DND-41 (cell line): ENCODE data around the gene USP24.

Experiments
- ATAC-seq: fragments of 200-7000 bp; cut with Tn5 transposase; 3 replicates; pipeline ENCODE4 v1.9.1; 2021; ENCODE audit warnings: low read depth; ENCODE audit not compliant: insufficient read depth
- DNase-seq: peaks from one replicate; pipeline ENCODE4 v3.0.0-alpha.2; 2020
- H2AFZ ChIP-seq: 2 replicates; pipeline ENCODE4 v1.6.0; 2012; ENCODE audit warnings: low read depth, low read length
- H3K27ac ChIP-seq: 2 replicates; pipeline ENCODE4 v1.5.1; 2012; ENCODE audit warnings: low read length, inconsistent platforms
- H3K27me3 ChIP-seq: fragments of 200-600 bp; sonication (generic); 2 replicates; pipeline ENCODE4 v1.6.0; 2012; ENCODE audit warnings: low read length, mild to moderate bottlenecking, inconsistent platforms; ENCODE audit not compliant: insufficient read depth, poor library complexity
- H3K36me3 ChIP-seq: 2 replicates; pipeline ENCODE4 v1.5.1; 2012; ENCODE audit warnings: low read length, inconsistent platforms; ENCODE audit not compliant: insufficient read depth
- H3K4me1 ChIP-seq: 2 replicates; pipeline ENCODE4 v1.5.1; 2012; ENCODE audit warnings: mild to moderate bottlenecking, low read length; ENCODE audit not compliant: insufficient read depth
- H3K4me2 ChIP-seq: 2 replicates; pipeline ENCODE4 v1.6.0; 2012; ENCODE audit warnings: mild to moderate bottlenecking, moderate library complexity, low read length, inconsistent platforms; ENCODE audit not compliant: insufficient read depth
- H3K4me3 ChIP-seq, 2 experiments: fragments of 200-600 bp in 1 of 2; shearing (Covaris generic) in 1 of 2; 2 replicates each; pipeline ENCODE4 v1.5.1; 2012 to 2016; ENCODE audit warnings: inconsistent platforms in 2 of 2, low read length in 2 of 2, mild to moderate bottlenecking in 2 of 2, low read depth in 1 of 2, moderate library complexity in 1 of 2
- H3K79me2 ChIP-seq: 2 replicates; pipeline ENCODE4 v1.6.0; 2012; ENCODE audit warnings: low read length, inconsistent platforms; ENCODE audit not compliant: insufficient read depth
- H3K9ac ChIP-seq: 2 replicates; pipeline ENCODE4 v1.6.0; 2012; ENCODE audit warnings: low read depth, mild to moderate bottlenecking, inconsistent platforms, low read length, moderate library complexity
- H3K9me3 ChIP-seq: 2 replicates; pipeline ENCODE4 v1.5.1; 2012; ENCODE audit warnings: low read length, moderate library complexity, mild to moderate bottlenecking, inconsistent platforms; ENCODE audit not compliant: insufficient read depth, severe bottlenecking
- H4K20me1 ChIP-seq: 2 replicates; pipeline ENCODE4 v1.6.0; 2012; ENCODE audit warnings: low read length; ENCODE audit not compliant: insufficient read depth
- CTCF ChIP-seq: IDR thresholded peaks from 2 replicates; pipeline ENCODE4 v1.5.1; 2012; ENCODE audit warnings: borderline replicate concordance, low read length, moderate library complexity, mild to moderate bottlenecking; ENCODE audit not compliant: poor library complexity, severe bottlenecking; ENCODE audit errors: extremely low read depth
- EZH2 ChIP-seq: IDR thresholded peaks from 3 replicates; pipeline ENCODE4 v1.6.1; 2012; ENCODE audit warnings: borderline replicate concordance, low read depth, mild to moderate bottlenecking, moderate library complexity, low read length, inconsistent platforms; ENCODE audit not compliant: severe bottlenecking

USP24 gene

GRCh38 chr1:55140137-55140536, 75.0 kb downstream of the USP24 start:
- no peak for TF ChIP-seq CTCF
- TF ChIP-seq EZH2: no peak
- DNase-seq (no peak), ATAC-seq (no peak)
- H3K4me1 ChIP-seq: peaks cover 11% of the 10 kb centered on the region
- H3K36me3 ChIP-seq: peaks cover 92% of the 10 kb centered on the region
- no peaks in the 10 kb centered on the region for H3K27me3 ChIP-seq
- no peaks in the 10 kb centered on the region for H4K20me1 ChIP-seq
- H3K4me3 ChIP-seq: no peak overlapping the region
- no peak overlapping the region for H3K27ac ChIP-seq
- H3K9ac ChIP-seq: no peak overlapping the region
- no peaks in the 10 kb centered on the region for H3K9me3 ChIP-seq
- no peak overlapping the region for H3K4me2 ChIP-seq
- H2AFZ ChIP-seq: no peak overlapping the region
- no peaks in the 10 kb centered on the region for H3K79me2 ChIP-seq

GRCh38 chr1:55138823-55139222, 76.3 kb downstream of the USP24 start:
- H2AFZ ChIP-seq: no peak overlapping the region
- H3K4me2 ChIP-seq: no peak overlapping the region
- no peaks in the 10 kb centered on the region for H3K9me3 ChIP-seq
- no peak overlapping the region for H3K27ac ChIP-seq
- peaks cover 90% of the 10 kb centered on the region for H3K36me3 ChIP-seq
- DNase-seq (no peak), ATAC-seq (peak; percentile 39; the same call in 1 of the 3 replicates)
- H3K4me3 ChIP-seq: no peak overlapping the region
- H3K9ac ChIP-seq: no peak overlapping the region
- H3K79me2 ChIP-seq: no peaks in the 10 kb centered on the region
- no peaks in the 10 kb centered on the region for H3K27me3 ChIP-seq
- H3K4me1 ChIP-seq: peaks cover 11% of the 10 kb centered on the region
- TF ChIP-seq EZH2 (no peak), CTCF (no peak)
- no peaks in the 10 kb centered on the region for H4K20me1 ChIP-seq

- DNase-seq (no peak), ATAC-seq (no peak)
- Histone ChIP-seq H3K9ac (no peak overlapping the region), H2AFZ (no peak overlapping the region), H3K79me2 (no peaks in the 10 kb centered on the region), H4K20me1 (no peaks in the 10 kb centered on the region), H3K4me2 (no peak overlapping the region), H3K27ac (no peak overlapping the region), H3K36me3 (peaks cover 95% of the 10 kb centered on the region), H3K4me3 (no peak overlapping the region), H3K27me3 (no peaks in the 10 kb centered on the region), H3K4me1 (no peaks in the 10 kb centered on the region), H3K9me3 (no peaks in the 10 kb centered on the region)
- no peak for TF ChIP-seq EZH2
- TF ChIP-seq CTCF: no peak
These were observed 80.9 kb downstream of the USP24 start for GRCh38 chr1:55134152-55134808.
